GM18511 (cell line): ENCODE data around the gene PRKCA.
"Not testable (repeated sequence)": the region's sequence is repeated elsewhere in the genome, so short reads cannot be mapped to it uniquely, and the experiment has no call there.

Experiments used
- ATAC-seq: cut with Tn5 transposase; IDR thresholded peaks from one replicate; pipeline ENCODE4 v1.9.1; 2021; ENCODE audit warnings: mild to moderate bottlenecking, moderate library complexity; ENCODE audit not compliant: unreplicated experiment

Gene PRKCA

DNA sequence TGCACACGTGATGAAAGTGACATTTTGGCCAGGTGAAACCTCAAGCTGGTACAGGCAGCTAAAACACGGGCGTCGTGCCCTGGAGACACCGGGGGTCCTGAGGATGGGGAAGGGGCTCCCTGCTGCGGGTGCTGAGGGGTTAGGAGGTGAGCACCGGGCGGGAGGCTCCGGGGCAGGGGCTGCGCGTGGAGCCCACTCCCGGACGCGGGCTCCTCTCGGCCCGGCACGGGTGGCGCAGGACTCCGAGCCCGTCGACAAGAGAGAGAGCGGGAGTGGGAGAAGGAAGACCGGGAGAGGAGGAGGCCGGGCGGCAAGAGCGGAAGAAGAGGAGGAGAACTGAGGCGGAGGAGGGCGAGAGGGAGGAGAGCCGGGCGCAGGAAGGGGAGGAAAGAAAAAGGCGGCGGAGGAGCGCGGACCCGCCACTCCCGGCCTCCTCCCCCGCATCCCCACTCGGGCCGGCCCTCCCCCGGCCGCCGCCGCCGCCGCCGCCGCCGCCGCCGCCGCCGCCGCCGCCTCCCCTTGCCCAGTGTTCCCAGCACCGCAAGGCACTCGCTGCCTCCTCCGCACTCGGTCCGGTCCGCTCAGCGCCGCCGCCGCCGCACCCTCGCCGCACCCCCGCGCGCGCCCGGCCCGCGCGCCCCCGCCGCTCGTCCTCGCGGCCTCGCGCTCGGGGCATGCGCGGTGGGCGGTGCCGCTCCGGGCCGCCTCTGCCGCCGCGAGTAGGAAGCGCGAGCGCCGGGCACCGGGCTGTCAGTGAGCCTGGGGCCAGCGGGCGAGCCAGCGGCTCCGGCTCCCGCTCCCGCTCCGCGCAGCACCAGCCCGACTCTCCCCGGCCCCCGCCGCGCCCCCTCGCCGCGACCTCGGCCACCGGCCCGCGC, at the start of gene PRKCA:
Gene PRKCA, plus strand, starts transcription at position 750 of the 878 bp plus-strand sequence.
- ATAC-seq = peak; percentile 80

DNA sequence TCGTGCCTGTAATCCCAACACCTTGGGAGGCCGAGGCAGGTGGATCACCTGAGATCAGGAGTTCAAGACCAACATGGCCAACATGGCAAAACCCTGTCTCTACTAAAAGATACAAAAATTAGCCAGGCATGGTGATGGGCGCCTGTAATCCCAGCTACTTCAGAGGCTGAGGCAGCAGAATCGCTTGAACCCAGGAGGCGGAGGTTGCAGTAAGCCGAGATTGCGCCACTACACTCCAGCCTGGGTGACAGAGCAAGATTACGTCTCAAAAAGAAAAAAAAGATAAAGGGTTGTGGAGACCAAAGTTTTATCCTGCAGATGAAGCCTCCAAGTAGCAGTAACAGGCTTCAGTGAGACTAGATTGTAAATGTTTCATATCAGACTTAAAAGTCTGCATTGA, 49.0 kb upstream of the PRKCA start:
- ATAC-seq = not testable (repeated sequence)

DNA sequence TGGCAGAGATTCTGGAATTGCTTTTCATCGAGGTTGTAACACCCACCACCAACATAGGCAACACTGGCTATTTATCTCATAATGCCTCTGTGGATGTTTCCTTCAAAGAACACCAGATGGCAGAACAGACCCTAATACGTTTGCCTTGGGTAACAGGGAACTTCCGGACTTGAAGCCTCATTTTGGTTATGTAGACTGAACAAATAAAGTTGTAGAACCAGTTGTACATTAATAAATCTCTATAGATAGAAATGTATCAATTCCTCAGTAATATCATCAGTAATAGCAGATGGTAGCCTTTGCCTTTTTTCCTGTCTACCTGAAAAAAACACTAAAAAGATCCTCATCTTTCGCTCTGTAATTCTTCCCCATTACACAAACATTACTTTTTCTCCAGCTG, 47.3 kb upstream of the PRKCA start:
- no peak for ATAC-seq

DNA sequence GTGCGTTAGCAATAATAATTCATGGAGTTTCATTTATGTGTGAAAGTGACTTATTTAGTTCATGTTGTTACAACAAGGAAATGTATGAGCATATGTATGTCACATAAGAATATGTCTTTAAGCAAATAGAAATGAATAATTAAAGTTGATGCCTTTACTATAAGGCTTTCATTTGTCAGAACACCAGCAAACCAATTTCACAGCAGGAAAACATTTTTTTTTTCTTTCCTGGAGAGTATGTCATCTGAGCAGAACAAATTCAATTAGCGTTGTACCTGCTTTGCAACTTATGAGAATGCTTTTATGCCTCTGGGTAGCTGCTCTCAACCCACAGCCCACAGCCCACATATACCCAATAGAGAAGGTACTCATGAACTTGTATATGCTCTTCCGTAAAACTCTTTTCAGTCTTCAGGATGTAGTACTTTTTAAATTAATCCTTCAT, 46.9 kb upstream of the PRKCA start:
- ATAC-seq = no peak

DNA sequence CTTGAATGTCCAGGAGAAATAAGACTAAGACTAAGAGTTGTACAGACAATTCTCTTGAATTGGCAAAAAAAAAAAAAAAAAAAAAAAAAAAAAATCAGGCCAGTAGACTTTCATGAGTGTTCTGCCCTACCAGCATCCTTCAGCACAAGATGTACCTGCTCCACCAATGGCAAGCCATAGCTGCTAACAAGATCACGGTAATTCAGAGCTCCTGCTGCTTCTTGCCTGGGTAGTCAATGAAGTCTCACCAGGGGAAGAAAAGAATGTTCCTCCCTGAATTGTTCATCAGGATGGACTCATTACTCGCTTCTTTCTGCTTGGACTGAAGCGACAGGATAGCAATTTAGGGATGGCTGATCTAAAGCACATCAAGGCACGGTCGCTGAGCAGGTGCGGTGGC, 42.1 kb upstream of the PRKCA start:
- no peak for ATAC-seq

DNA sequence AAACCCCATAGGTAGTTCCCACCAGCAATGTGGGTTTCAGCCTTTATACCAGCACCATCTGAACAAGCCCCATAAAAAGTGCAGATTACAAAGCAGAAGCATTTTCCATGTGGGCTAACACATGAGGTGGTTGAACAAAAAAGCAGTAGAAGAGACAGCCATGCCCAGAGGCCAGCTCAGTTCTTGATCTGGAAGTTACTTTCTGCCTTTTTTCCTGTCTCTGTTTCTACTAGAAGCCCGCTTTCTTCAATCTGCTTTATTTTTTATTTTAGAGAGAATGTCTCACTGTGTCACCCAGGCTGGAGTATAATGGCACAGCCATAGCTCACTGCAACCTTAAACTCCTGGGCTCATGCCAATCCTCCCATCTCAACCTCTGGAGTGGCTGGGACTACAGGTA, 41.7 kb upstream of the PRKCA start:
- ATAC-seq = no peak

DNA sequence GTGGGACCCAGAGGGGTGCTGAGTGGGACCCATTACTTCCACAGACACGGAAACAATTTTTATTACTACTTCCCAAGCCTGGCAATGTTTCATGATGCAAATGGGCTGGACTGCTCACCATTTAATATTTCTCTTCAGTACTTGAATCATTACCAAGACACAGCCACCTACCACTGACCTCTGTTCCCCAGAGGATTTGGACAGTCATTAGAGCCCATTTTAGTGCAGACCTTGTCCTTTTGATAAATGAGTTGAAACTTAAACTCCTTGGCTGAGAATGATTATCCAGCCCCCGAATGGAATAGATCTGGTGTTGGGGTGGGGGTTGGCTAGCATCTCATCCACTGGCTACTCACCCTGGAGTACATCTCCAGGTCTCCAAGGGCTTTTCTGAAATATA, 39.6 kb upstream of the PRKCA start:
- ATAC-seq = no peak

DNA sequence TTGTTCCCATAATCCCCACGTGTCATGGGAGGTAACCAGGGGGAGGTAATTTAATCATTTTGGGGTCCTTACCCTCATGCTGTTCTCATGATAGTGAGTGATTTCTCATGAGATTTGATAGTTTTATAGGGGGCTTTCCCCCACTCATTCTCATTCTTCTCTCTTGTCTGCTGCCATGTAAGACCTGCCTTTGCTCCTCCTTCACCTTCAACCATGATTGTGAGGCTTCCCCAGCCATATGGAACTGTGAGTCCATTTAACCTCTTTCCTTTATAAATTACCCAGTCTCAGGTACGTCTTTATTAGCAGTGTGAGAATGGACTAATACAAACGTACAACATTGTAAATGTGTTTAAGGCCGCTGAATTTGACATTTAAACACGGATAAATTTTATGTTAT, 37.7 kb upstream of the PRKCA start:
- ATAC-seq = no peak

DNA sequence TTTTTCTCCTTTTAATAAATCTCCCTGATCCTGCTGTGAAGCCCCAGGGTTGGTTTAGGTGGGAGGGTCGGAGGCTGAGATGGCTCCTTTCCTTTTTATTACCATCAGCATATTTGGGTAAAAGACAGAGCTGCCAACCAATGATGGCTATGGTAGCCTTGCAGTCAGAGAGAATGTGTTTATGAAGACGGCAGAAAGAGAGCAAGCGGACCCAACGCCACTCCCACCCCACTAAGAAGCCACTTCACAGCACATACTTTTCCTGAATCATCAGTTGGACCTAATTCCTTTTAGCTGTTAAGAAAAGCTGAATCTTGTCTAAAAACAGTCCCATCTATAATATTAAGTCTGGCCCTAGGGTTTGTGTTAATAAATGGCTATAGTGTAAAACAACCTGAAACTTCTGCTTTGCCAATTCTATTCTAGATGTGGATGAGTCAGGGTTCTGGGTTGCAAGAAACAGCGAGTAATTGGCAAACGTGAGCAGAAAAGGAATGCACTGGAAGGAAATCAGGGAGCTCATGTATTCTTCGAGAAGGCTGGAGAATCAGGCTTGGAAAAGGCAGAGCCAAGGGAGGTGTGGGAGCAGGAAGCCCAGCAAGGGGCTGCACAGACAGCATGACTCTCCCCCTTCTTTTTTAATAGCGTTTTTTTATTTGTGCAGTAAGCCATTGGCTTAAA, 34.0 kb upstream of the PRKCA start:
- no peak for ATAC-seq

DNA sequence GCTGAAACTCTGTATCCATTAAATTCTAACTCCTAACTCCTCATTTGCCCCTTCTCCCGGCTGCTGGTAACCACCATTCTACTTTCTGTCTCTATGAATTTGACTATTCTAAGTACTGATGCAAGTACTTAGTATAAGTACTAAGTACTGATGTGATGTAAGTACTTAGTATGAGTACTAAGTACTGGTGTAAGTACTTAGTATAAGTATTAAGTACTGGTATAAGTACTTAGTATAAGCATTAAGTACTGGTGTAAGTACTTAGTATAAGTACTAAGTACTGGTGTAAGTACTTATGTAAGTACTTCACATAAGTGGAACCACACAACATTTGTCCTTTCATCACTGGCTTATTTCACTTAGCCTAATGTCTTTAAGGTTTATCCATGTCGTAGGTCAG, 32.3 kb upstream of the PRKCA start:
- ATAC-seq = no peak

DNA sequence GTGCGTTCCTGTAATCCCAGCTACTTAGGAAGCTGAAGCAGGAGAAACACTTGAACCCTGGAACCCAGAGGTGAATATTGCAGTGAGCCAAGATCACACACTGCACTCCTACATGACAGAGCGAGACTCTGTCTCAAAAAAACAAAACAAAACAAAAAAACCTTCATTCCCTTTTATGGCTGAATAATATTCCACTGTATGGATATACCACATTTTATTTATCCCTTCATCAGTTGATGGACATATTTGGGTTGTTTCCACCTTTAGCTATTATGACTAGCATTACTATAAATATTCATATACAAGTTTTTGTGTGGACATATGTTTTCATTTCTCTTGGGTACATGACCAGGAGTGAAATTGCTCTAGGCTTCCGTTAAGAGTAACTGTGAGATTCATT, 30.9 kb upstream of the PRKCA start:
- ATAC-seq = no peak

DNA sequence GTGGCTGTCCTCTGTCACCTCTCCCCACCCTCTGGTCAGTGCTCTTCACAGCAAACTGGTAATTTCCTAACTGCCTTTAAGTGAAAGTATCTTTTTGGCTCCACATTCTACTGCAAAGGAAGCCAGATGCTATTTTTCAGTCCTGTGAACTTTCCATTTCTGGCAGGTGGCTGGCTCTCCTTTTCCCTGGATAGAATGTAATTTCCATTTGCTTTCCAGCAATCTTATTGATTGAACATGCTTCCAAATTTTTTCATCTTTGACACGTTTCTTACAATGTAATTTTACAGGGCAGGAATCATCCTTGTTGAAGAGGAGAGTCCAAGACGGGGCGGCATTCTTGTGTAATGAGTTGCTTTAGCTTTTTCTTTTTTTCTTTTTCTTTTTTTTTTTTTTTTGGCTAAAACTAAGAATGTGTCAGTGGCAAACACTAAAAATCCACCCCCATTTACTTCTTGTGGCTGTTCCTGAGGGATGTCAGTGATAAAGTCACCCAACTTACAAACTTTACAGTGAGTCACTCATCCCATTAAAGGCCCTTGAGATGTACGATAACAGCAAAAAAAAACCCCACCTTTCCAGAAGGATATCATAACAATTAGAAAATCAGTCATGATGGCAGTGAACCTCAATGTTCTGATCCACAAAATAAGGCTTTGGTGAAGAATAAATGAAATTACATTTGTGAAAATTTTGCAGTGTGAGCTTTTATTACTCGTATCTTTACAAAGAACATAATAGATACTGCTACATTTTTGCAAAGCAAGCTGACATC, 29.4 kb upstream of the PRKCA start:
- no peak for ATAC-seq

DNA sequence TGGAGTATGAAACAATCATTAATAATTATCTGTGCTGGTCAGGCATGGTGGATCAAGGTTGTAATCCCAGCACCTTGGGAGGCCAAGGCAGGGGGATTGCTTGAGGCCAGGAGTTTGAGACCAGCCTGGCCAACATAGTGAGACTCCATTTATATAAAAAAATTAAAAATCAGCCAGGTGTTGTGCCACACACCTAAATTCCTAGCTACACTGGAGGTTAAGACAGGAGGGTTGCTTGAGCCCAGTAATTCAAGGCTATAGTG, 28.9 kb upstream of the PRKCA start:
- no peak for ATAC-seq

DNA sequence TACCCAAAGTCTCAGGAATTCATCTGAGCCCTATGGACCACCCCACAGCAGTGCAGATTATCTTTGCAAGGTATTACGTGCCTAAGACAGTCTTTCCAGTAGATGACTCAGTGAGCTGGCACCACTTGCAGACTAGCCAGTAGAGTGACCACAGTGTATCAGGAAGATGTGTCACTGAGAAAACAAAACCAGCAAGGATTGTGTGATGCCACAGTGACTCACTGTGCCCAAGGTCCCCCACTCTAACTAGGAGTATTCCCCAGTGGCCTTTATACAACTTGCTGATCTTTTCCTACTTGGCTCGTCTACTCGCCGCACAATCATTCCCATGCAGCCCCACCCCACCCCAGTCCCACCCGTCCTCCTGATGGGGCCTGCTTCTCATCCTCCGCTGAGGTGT, 26.8 kb upstream of the PRKCA start:
- no peak for ATAC-seq

DNA sequence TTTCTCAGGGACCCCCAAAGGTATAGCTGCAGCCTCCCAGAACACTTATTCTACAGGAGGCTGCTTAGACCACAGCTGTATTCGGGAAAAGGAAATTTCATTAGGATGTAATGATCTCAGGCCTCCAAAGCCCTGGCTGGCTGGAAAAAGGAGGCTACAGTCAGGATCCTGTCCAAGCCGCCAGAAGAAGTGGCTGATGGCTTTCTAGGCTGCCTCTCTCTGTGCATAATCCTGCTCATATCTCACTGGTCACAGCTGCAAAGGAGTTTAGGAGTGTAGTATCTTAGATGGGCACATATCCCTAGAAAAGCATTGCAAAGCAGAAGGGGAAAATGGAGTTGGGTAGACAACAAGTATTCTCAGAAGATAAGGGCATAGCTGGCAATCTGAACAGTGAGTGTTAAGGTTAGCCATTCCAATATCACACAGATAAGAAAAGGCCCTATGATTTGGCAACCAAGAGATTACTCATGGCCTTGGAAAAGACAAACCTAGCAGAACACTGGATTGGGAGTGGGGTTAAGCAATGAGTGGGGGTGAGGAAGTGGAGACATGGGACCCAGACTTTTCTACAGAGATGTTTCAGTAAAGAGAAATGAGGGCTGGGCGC, 26.0 kb upstream of the PRKCA start:
- no peak for ATAC-seq

DNA sequence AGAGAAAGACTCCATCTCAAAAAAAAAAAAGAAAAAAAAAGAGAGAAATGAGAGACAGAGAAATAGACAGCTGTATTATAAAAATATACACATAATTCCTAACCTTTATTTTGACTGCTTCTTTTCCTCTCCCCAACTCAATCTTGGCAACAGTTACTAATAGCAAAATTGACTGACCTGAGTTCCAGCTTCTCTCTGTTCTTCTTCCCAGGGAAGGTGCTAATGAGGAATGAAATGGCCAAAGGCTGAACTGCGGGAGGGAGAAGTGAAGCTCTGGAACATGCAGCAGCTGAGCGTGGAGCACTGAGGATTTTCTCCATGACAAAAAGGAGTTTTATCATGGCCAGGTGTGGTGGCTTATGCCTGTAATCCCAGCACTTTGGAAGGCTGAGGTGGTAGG, 25.2 kb upstream of the PRKCA start:
- ATAC-seq = no peak

DNA sequence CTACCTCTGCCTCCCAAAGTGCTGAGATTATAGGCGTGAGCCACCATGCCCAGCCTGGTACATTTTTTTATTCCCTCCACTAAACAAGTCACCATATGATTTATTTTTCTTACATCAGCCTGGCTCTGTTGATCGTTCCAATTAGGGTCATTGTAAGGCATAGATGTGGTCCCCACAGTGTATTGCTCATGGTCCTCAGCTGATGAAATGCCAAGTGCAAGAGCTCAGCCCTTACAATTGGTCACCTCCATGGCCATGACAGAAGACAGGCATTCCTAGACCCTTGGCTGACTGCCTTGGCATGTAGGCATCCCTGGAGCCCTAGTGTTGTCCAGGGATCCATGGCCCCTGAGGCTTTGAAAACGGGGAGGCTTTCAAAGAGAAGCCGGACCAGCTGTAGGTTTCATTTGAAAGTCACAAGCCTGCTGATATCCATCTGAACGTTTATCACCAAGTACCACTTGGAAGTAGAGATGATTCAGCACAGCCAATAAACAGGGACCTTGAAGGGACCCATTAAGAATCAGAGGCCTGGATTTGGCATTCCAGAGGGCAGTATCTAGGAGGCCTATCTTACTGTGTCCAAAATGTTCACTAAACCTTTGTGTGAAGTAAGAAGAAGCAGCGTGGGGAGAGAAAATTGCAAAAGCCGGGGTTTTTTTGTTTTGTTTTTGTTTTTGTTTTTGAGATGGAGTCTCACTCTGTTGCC, 20.6 kb upstream of the PRKCA start:
- ATAC-seq = no peak

DNA sequence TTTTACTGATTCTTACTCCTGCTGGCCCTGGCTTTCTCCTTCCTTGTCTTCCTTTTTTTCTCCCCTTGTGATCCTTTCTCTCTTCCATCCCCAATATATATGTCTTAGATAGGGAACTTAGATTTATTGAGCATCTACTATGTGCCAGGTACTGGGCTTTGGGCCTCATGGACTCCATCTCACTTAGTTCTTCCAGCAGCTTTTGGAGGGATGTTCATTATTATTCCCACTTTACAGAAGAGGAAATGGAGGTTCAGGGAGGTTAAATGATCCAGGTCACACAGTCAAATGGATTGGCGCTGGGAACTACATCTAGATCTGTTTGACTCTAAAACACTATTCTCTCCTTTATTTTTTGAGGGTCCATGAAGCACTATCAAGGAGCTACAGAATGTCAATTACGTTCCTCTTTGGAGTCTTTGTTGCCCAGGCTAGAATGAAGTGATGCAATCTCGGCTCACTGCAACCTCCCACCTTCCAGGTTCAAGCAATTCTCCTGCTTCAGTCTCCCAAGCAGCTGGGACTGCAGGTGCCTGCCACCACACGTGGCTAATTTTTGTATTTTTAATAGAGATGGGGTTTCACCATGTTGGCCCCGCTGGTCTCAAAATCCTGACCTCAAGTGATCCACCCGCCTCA, 19.0 kb upstream of the PRKCA start:
- ATAC-seq = no peak

DNA sequence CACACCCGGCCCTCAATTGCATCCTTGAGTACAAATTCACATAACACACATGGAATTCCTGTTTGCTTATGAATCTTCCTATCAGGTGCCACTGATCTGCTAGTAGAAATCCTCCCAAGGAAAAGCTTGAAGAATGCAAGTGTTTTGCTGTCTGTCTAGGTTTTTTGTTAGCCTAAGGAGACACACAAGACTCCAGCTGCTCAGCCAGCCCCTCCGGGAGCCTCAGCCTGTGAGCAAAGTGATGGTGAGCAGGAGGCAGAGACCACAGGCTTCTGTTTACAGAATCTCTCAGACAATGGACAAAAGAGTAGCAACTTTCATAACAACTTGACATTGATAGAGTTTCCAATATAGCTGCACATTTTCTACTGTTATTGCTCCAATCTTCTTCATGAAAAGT, 18.4 kb upstream of the PRKCA start:
- ATAC-seq = no peak

DNA sequence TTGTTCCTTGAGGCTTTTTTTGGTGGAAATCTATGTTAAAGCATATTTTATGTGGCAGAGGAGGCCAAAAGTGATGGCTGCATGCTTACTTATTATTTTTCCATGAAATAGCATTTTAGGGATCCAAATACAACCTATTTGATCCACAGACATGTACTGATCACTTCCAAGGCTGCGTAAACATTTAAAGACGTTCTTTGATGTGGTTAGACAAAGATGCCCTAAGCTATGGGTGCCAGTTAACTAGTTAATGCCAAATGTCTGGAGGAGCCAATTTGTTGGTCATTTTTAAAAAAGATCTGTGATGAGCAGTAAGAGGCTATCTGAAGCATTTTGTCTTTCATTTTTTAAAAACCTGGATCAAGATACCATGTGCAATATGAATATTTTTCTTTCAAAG, 17.3 kb upstream of the PRKCA start:
- ATAC-seq = no peak
